Neural cell (in vitro differentiated cells): Measurements from ENCODE around the gene SYCE3.

Source experiments
- CTCF ChIP-seq: fragments of 450-650 bp; IDR thresholded peaks from 2 replicates; pipeline ENCODE4 v1.5.1; 2014; ENCODE audit warnings: antibody characterized with exemption, mild to moderate bottlenecking, moderate library complexity; ENCODE audit not compliant: poor library complexity, severe bottlenecking
- POLR2AphosphoS5 ChIP-seq: IDR thresholded peaks from 2 replicates; pipeline ENCODE4 v1.6.1; 2012

DNA sequence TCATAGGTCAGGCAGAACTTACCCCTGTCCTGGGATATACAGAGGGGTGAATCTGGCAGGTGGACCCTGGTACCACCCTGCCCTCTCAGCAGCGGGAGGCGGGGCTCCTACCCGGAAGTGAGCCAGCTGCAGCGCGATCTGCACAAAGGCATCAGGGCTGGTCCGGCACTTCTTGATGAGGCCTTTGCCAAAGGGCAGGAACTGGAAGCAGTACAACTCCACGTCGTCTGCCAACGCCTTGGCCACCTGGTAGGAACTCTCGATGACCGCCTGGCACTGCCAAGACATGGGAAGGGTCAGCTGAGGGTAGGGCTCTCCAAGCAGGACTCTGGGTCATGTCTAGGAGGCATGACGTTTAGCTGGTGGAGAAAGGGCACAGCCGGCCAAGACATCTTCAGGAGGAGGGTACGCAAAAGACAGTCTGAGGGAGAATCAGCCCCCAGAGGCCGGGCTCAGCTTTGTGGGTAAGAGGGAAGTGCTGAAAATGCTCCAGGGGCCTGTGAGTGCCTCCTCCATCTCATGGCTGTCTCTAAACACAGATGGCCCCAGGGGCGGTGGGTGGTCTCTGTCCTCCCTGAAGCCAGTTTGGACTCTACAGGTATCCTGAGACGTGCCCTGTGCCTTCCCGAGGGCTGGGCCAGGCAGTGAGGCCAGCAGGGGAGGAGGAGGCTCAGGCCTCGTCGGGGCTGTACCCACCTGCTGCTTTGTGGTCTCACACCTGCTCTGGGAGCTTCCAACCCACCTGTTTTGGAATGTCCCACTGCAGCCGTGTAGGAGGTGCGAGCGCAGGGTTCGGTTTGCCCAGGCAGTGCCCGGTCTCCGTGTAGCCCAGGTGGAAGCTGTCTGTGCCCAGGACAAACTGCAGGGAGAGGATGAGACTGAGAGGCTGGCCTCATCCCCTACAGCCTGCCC lies 8.8 kb upstream of the SYCE3 start:
- TF ChIP-seq POLR2AphosphoS5: no peak
- no peak for TF ChIP-seq CTCF
